DOHH2 (cell line): Measurements from ENCODE around the gene CEACAM21.

Source experiments
- H3F3A ChIP-seq: fragments of 200-600 bp; sonication (generic), shearing (Covaris generic); 2 replicates; pipeline ENCODE4 v1.6.0; 2016; ENCODE audit warnings: antibody characterized with exemption, mild to moderate bottlenecking; ENCODE audit not compliant: control insufficient read depth, insufficient read depth
- H3K27ac ChIP-seq: fragments of 200-600 bp; sonication (generic); 2 replicates; pipeline ENCODE4 v1.5.1; 2014; ENCODE audit warnings: low read depth, mild to moderate bottlenecking, low read length, moderate library complexity
- H3K27me3 ChIP-seq: fragments of 200-600 bp; sonication (generic); 2 replicates; pipeline ENCODE4 v1.6.1; 2014; ENCODE audit warnings: mild to moderate bottlenecking, low read length, mixed read lengths; ENCODE audit not compliant: control insufficient read depth
- H3K36me3 ChIP-seq: fragments of 200-600 bp; sonication (generic); 2 replicates; pipeline ENCODE4 v1.6.1; 2014; ENCODE audit warnings: mild to moderate bottlenecking, low read length, moderate library complexity, mixed read lengths; ENCODE audit not compliant: control insufficient read depth
- H3K4me1 ChIP-seq: fragments of 200-600 bp; sonication (generic); 2 replicates; pipeline ENCODE4 v1.6.1; 2014; ENCODE audit warnings: mild to moderate bottlenecking, low read length, mixed read lengths; ENCODE audit not compliant: control insufficient read depth
- H3K4me2 ChIP-seq: fragments of 200-600 bp; sonication (generic); 2 replicates; pipeline ENCODE4 v1.6.0; 2014; ENCODE audit warnings: mild to moderate bottlenecking, low read length, moderate library complexity
- H3K4me3 ChIP-seq: fragments of 200-600 bp; sonication (generic); 2 replicates; pipeline ENCODE4 v1.5.1; 2014; ENCODE audit warnings: mild to moderate bottlenecking, low read length, mixed read lengths
- H3K79me2 ChIP-seq: fragments of 200-600 bp; sonication (generic); 2 replicates; pipeline ENCODE4 v1.6.1; 2014; ENCODE audit warnings: mild to moderate bottlenecking, low read length, mixed read lengths; ENCODE audit not compliant: control insufficient read depth
- H3K9me2 ChIP-seq: fragments of 200-600 bp; sonication (generic); replicated peaks from 2 replicates; pipeline ENCODE4 v1.6.1; 2014; ENCODE audit warnings: mild to moderate bottlenecking, low read length, mixed read lengths; ENCODE audit not compliant: control insufficient read depth
- H3K9me3 ChIP-seq: fragments of 200-600 bp; sonication (generic); 2 replicates; pipeline ENCODE4 v1.6.1; 2014; ENCODE audit warnings: antibody characterized with exemption, low read length, mixed read lengths; ENCODE audit not compliant: control insufficient read depth, insufficient read depth
- H4K20me1 ChIP-seq: fragments of 200-600 bp; sonication (generic); 2 replicates; pipeline ENCODE4 v1.6.0; 2014; ENCODE audit warnings: low read depth, mild to moderate bottlenecking, antibody characterized with exemption, low read length, moderate library complexity; ENCODE audit not compliant: control insufficient read depth, insufficient read depth
- CTCF ChIP-seq: fragments of 200-600 bp; sonication (generic); IDR thresholded peaks from one replicate; pipeline ENCODE4 v1.5.1; 2014; ENCODE audit warnings: antibody characterized with exemption, mild to moderate bottlenecking, low read depth, low read length; ENCODE audit not compliant: poor library complexity, severe bottlenecking
- EZH2phosphoT487 ChIP-seq: fragments of 200-600 bp; sonication (generic); IDR thresholded peaks from 2 replicates; pipeline ENCODE4 v1.6.1; 2017; ENCODE audit warnings: borderline replicate concordance, mild to moderate bottlenecking, antibody characterized with exemption, low read length, moderate library complexity, mixed read lengths

Gene CEACAM21

GRCh38 chr19:41601771-41602170 lies 25.8 kb downstream of the CEACAM21 start:
- Histone ChIP-seq H3K27me3 (peaks cover 23% of the 10 kb centered on the region), H3K4me2 (no peak overlapping the region), H3K27ac (no peak overlapping the region), H4K20me1 (no peaks in the 10 kb centered on the region), H3K9me3 (no peaks in the 10 kb centered on the region), H3K36me3 (no peaks in the 10 kb centered on the region), H3K4me3 (no peak overlapping the region), H3K4me1 (peaks cover 5% of the 10 kb centered on the region), H3K9me2 (no peaks in the 10 kb centered on the region), H3K79me2 (no peaks in the 10 kb centered on the region), H3F3A (no peaks in the 10 kb centered on the region)
- TF ChIP-seq CTCF (no peak), EZH2phosphoT487 (no peak)

- Histone ChIP-seq H3K27me3 (peaks cover 22% of the 10 kb centered on the region), H3K9me2 (no peaks in the 10 kb centered on the region), H3K36me3 (no peaks in the 10 kb centered on the region), H3K27ac (no peak overlapping the region), H3K4me1 (no peaks in the 10 kb centered on the region), H3K9me3 (no peaks in the 10 kb centered on the region), H3K79me2 (no peaks in the 10 kb centered on the region), H3K4me2 (no peak overlapping the region), H4K20me1 (no peaks in the 10 kb centered on the region), H3K4me3 (no peak overlapping the region), H3F3A (no peaks in the 10 kb centered on the region)
- no peak for TF ChIP-seq CTCF
- TF ChIP-seq EZH2phosphoT487, result no peak
Observed at GRCh38 chr19:41604831-41605230, 28.9 kb downstream of the CEACAM21 start.

GRCh38 chr19:41606215-41606837 lies 30.4 kb downstream of the CEACAM21 start:
- Histone ChIP-seq H3K79me2 (no peaks in the 10 kb centered on the region), H3K4me2 (no peak overlapping the region), H3K4me3 (no peak overlapping the region), H3K36me3 (no peaks in the 10 kb centered on the region), H3K27ac (no peak overlapping the region), H3K27me3 (peaks cover 32% of the 10 kb centered on the region), H3K4me1 (no peaks in the 10 kb centered on the region), H4K20me1 (no peaks in the 10 kb centered on the region), H3K9me2 (no peaks in the 10 kb centered on the region), H3F3A (no peaks in the 10 kb centered on the region), H3K9me3 (no peaks in the 10 kb centered on the region)
- TF ChIP-seq EZH2phosphoT487 (no peak), CTCF (no peak)

- Histone ChIP-seq H4K20me1 (no peaks in the 10 kb centered on the region), H3K4me1 (no peaks in the 10 kb centered on the region), H3K4me3 (no peak overlapping the region), H3F3A (no peaks in the 10 kb centered on the region), H3K4me2 (no peak overlapping the region), H3K9me2 (no peaks in the 10 kb centered on the region), H3K9me3 (no peaks in the 10 kb centered on the region), H3K27ac (no peak overlapping the region), H3K79me2 (no peaks in the 10 kb centered on the region), H3K27me3 (peaks cover 32% of the 10 kb centered on the region), H3K36me3 (no peaks in the 10 kb centered on the region)
- TF ChIP-seq CTCF, result no peak
- TF ChIP-seq EZH2phosphoT487, result no peak
Observed at GRCh38 chr19:41607668-41608067, 31.7 kb downstream of the CEACAM21 start.
